Measurements from ENCODE around the gene NPLOC4.

GRCh38 chr17:81512562-81513371, 124.1 kb downstream of the NPLOC4 start, which contains the start of gene ACTG1:
- TF ChIP-seq, protein P1, sequence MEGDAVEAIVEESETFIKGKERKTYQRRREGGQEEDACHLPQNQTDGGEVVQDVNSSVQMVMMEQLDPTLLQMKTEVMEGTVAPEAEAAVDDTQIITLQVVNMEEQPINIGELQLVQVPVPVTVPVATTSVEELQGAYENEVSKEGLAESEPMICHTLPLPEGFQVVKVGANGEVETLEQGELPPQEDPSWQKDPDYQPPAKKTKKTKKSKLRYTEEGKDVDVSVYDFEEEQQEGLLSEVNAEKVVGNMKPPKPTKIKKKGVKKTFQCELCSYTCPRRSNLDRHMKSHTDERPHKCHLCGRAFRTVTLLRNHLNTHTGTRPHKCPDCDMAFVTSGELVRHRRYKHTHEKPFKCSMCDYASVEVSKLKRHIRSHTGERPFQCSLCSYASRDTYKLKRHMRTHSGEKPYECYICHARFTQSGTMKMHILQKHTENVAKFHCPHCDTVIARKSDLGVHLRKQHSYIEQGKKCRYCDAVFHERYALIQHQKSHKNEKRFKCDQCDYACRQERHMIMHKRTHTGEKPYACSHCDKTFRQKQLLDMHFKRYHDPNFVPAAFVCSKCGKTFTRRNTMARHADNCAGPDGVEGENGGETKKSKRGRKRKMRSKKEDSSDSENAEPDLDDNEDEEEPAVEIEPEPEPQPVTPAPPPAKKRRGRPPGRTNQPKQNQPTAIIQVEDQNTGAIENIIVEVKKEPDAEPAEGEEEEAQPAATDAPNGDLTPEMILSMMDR (IDR thresholded peaks at IDR 0.05 in 4 of 5, conservative IDR thresholded peaks at IDR 0.05 in 1 of 5): no peak
- TF ChIP-seq POLR2A (IDR thresholded peaks at IDR 0.05): peak; percentile 96 to 98

All from gastrocnemius medialis (tissue), 4 donors.